HCT116 (cell line): ENCODE data around the gene FTCD. TPM values are rescaled to one million over a fixed set of nuclear protein-coding genes. Genes with fewer than 3 reads are reported as not detected.

ENCODE experiments used
- ATAC-seq: fragments of 200-7000 bp; cut with Tn5 transposase; 2 replicates; pipeline ENCODE4 v1.9.1; 2020; ENCODE audit warnings: mild to moderate bottlenecking, moderate library complexity
- BruUV-seq: library from RNA; stranded (reverse); fragments of 400-500 nt; replicated peaks from 2 replicates; lab custom pipeline; 2021; lab: Mats Ljungman, UMichigan
- CTCF ChIA-PET: fragments of 300-600 bp; sonication (Branson Sonifier 250); formaldehyde crosslinking; loops from one replicate; lab custom pipeline; 2021; ENCODE audit warnings: antibody characterized with exemption; lab: Charles Lee
- POLR2A ChIA-PET: fragments of 300-600, 350-600 bp; sonication (Branson Sonifier 250); formaldehyde crosslinking; loops from one replicate; lab custom pipeline; 2021; ENCODE audit warnings: antibody characterized with exemption; lab: Charles Lee
- RAD21 ChIA-PET, 2 experiments: fragments of 300-600 bp; sonication (Branson Sonifier 250); formaldehyde crosslinking; loops; one replicate each; lab custom pipeline; 2023; ENCODE audit warnings: low total read pairs in 2 of 2; ENCODE audit not compliant: uncharacterized antibody in 2 of 2, unreplicated experiment in 2 of 2, low non-redundant PET in 1 of 2; lab: Charles Lee
- DNase-seq: peaks from one replicate; pipeline ENCODE4 v3.0.0-alpha.2; 2010; ENCODE audit warnings: low read depth, low spot score
- H2AFZ ChIP-seq: fragments of 200-600 bp; shearing (Covaris generic), sonication (generic); 2 replicates; pipeline ENCODE4 v1.6.1; 2017; ENCODE audit warnings: low read depth, mixed run types, mixed read lengths, antibody characterized with exemption, low read length; ENCODE audit not compliant: poor library complexity, severe bottlenecking
- H3K27ac ChIP-seq: 2 replicates; pipeline ENCODE4 v1.5.1; 2012; ENCODE audit warnings: low read depth, low read length
- H3K27me3 ChIP-seq: fragments of 200-600 bp; sonication (generic); 2 replicates; pipeline ENCODE4 v1.6.1; 2016; ENCODE audit warnings: mixed run types, low read length, mixed read lengths; ENCODE audit not compliant: insufficient read depth
- H3K36me3 ChIP-seq, 2 experiments: fragments of 200-500 bp in 1 of 2; fragments of 200-600 bp in 1 of 2; sonication (Bioruptor generic) in 1 of 2; sonication (generic) in 1 of 2; 2 replicates each; pipeline versions ENCODE4 v1.5.1 to v1.6.1; 2014 to 2016; ENCODE audit warnings: low read length in 2 of 2, inconsistent platforms in 1 of 2, mixed read lengths in 1 of 2, mixed run types in 1 of 2; ENCODE audit not compliant: insufficient read depth in 2 of 2, control insufficient read depth in 1 of 2
- H3K4me1 ChIP-seq, 2 experiments: fragments of 200-600 bp in 1 of 2; sonication (generic) in 1 of 2; 2 replicates each; pipeline versions ENCODE4 v1.5.1 to v1.6.1; 2012 to 2017; ENCODE audit warnings: low read length in 2 of 2, inconsistent platforms in 1 of 2, mild to moderate bottlenecking in 1 of 2, mixed read lengths in 1 of 2, mixed run types in 1 of 2, moderate library complexity in 1 of 2; ENCODE audit not compliant: insufficient read depth in 2 of 2, control insufficient read depth in 1 of 2
- H3K4me2 ChIP-seq: fragments of 200-600 bp; sonication (generic); 2 replicates; pipeline ENCODE4 v1.6.1; 2017; ENCODE audit warnings: mixed run types, low read length, mixed read lengths
- H3K4me3 ChIP-seq, 2 experiments: fragments of 200-600 bp in 1 of 2; sonication (generic) in 1 of 2; replicated peaks in 1 of 2; 2 replicates each; pipeline ENCODE4 v1.5.1; 2011 to 2016; ENCODE audit warnings: low read length in 2 of 2, control low read depth in 1 of 2, low read depth in 1 of 2, mild to moderate bottlenecking in 1 of 2, mixed read lengths in 1 of 2, mixed run types in 1 of 2
- H3K79me2 ChIP-seq: fragments of 200-600 bp; sonication (generic); 2 replicates; pipeline ENCODE4 v1.6.1; 2017; ENCODE audit warnings: mild to moderate bottlenecking, mixed run types, low read length, moderate library complexity, mixed read lengths; ENCODE audit not compliant: insufficient read depth
- H3K9ac ChIP-seq: fragments of 200-600 bp; sonication (generic); 2 replicates; pipeline ENCODE4 v1.6.1; 2016; ENCODE audit warnings: low read length, mixed read lengths
- H3K9me2 ChIP-seq: fragments of 200-600 bp; sonication (generic), shearing (Covaris generic); 2 replicates; pipeline ENCODE4 v1.6.1; 2017; ENCODE audit warnings: mixed run types, mild to moderate bottlenecking, moderate library complexity; ENCODE audit not compliant: insufficient read depth
- H3K9me3 ChIP-seq, 2 experiments: fragments of 200-500 bp in 1 of 2; fragments of 200-600 bp in 1 of 2; sonication (Bioruptor generic) in 1 of 2; sonication (generic) in 1 of 2; 2 replicates each; pipeline ENCODE4 v1.6.1; 2014 to 2017; ENCODE audit warnings: low read length in 2 of 2, mixed read lengths in 2 of 2, inconsistent platforms in 1 of 2, low read depth in 1 of 2, mild to moderate bottlenecking in 1 of 2, mixed run types in 1 of 2, moderate library complexity in 1 of 2; ENCODE audit not compliant: control insufficient read depth in 1 of 2, insufficient read depth in 1 of 2
- H4K20me1 ChIP-seq: fragments of 200-600 bp; sonication (generic), shearing (Covaris generic); 2 replicates; pipeline ENCODE4 v1.6.1; 2017; ENCODE audit warnings: mixed run types, mild to moderate bottlenecking, moderate library complexity; ENCODE audit not compliant: insufficient read depth
- EZH2phosphoT487 ChIP-seq: fragments of 200-600 bp; IDR thresholded peaks from 2 replicates; pipeline ENCODE4 v1.6.1; 2018; ENCODE audit warnings: antibody characterized with exemption, borderline replicate concordance
- JUND ChIP-seq: IDR thresholded peaks from 2 replicates; pipeline ENCODE4 v1.6.1; 2012
- POLR2A ChIP-seq: IDR thresholded peaks from 2 replicates; pipeline ENCODE4 v1.7.0; 2011; ENCODE audit warnings: borderline replicate concordance; ENCODE audit not compliant: insufficient read depth, insufficient read length; ENCODE audit errors: extremely low read depth
- YY1 ChIP-seq: IDR thresholded peaks from 2 replicates; pipeline ENCODE4 v1.6.1; 2011; ENCODE audit warnings: low read length, low read depth, moderate library complexity, mild to moderate bottlenecking; ENCODE audit not compliant: insufficient replicate concordance; ENCODE audit errors: extremely low read depth
- intact Hi-C: fragments of 100-400 bp; cut with micrococcal nuclease; formaldehyde crosslinking; loops from 2 replicates; pipeline ENCODE4 v1.10.0; 2022
- total RNA-seq: library from RNA; stranded (reverse); gene quantifications from one replicate; pipeline ENCODE4 v1.2.1, GENCODE V29; 2021; ENCODE audit not compliant: unreplicated experiment
- TF ChIP-seq, protein P1 (sequence below): IDR thresholded peaks from 2 replicates; pipeline ENCODE4 v1.6.1; 2011; ENCODE audit warnings: mild to moderate bottlenecking, low read length, moderate library complexity; ENCODE audit not compliant: insufficient replicate concordance; ENCODE audit errors: extremely low read depth

The FTCD gene
- total RNA-seq, 1 experiment from 2014 or later, result 2.5 TPM

GRCh38 chr21:46092811-46093667 is 62.3 kb downstream of the FTCD start:
- ATAC-seq, result no peak
- TF ChIP-seq JUND (no peak), YY1 (no peak), POLR2A (no peak), EZH2phosphoT487 (no peak)
- TF ChIP-seq, protein P1, sequence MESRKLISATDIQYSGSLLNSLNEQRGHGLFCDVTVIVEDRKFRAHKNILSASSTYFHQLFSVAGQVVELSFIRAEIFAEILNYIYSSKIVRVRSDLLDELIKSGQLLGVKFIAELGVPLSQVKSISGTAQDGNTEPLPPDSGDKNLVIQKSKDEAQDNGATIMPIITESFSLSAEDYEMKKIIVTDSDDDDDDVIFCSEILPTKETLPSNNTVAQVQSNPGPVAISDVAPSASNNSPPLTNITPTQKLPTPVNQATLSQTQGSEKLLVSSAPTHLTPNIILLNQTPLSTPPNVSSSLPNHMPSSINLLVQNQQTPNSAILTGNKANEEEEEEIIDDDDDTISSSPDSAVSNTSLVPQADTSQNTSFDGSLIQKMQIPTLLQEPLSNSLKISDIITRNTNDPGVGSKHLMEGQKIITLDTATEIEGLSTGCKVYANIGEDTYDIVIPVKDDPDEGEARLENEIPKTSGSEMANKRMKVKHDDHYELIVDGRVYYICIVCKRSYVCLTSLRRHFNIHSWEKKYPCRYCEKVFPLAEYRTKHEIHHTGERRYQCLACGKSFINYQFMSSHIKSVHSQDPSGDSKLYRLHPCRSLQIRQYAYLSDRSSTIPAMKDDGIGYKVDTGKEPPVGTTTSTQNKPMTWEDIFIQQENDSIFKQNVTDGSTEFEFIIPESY, result no peak
- no peaks in the 10 kb centered on the region for H3K9me2 ChIP-seq
- no peaks in the 10 kb centered on the region for H3K27me3 ChIP-seq
- no peak for DNase-seq
- H3K9me3 ChIP-seq, result no peaks in the 10 kb centered on the region
- ChIA-PET CTCF (no interaction called here), RAD21 (no interaction called here), POLR2A (no interaction called here)
- H3K4me1 ChIP-seq, result peaks cover 4 to 5% of the 10 kb centered on the region in 2 experiments; a peak in 2 of 4 replicates
- no peak overlapping the region for H3K9ac ChIP-seq
- H3K79me2 ChIP-seq, result no peaks in the 10 kb centered on the region
- H3K4me2 ChIP-seq, result no peak overlapping the region
- no peaks in the 10 kb centered on the region for H3K36me3 ChIP-seq
- no peak overlapping the region for H3K4me3 ChIP-seq
- no peak overlapping the region for H2AFZ ChIP-seq
- no peak overlapping the region for H3K27ac ChIP-seq
- BruUV-seq, result no TSS peak
- intact Hi-C loops, result no loop called here
- no peaks in the 10 kb centered on the region for H4K20me1 ChIP-seq
